ENCODE results near the gene LIN28A.

DNA sequence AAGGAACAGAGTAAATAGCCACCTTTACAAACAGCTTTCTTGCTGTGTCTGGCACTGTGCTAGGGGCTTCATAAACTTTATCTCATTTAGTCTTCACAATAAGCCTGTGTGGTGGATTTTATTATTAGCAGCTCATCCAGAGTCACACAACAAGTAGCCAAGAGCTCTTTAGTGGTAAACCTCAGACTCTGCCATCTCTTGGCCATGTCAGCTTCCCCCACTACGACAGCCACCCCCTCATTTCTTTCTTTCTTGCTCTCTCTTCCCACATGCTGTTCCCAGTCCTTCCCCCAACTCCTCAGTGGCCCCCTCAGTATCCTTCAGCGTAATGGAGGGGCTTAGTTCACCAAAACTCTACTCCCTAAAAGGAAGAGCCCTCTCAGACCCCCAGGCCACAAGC, 36.8 kb upstream of the LIN28A start:
- no peak for TF ChIP-seq CTCF (tag by site-specific recombination; IDR thresholded peaks at IDR 0.05)
- TF ChIP-seq ZNF645 (tag by site-specific recombination; IDR thresholded peaks at IDR 0.05): no peak
- no peak for TF ChIP-seq ZNF211 (tag by site-specific recombination; IDR thresholded peaks at IDR 0.05; ENCODE audit: low read depth)
- no peak for TF ChIP-seq ZBTB1 (tag by site-specific recombination; IDR thresholded peaks at IDR 0.05)
- TF ChIP-seq, protein P1, sequence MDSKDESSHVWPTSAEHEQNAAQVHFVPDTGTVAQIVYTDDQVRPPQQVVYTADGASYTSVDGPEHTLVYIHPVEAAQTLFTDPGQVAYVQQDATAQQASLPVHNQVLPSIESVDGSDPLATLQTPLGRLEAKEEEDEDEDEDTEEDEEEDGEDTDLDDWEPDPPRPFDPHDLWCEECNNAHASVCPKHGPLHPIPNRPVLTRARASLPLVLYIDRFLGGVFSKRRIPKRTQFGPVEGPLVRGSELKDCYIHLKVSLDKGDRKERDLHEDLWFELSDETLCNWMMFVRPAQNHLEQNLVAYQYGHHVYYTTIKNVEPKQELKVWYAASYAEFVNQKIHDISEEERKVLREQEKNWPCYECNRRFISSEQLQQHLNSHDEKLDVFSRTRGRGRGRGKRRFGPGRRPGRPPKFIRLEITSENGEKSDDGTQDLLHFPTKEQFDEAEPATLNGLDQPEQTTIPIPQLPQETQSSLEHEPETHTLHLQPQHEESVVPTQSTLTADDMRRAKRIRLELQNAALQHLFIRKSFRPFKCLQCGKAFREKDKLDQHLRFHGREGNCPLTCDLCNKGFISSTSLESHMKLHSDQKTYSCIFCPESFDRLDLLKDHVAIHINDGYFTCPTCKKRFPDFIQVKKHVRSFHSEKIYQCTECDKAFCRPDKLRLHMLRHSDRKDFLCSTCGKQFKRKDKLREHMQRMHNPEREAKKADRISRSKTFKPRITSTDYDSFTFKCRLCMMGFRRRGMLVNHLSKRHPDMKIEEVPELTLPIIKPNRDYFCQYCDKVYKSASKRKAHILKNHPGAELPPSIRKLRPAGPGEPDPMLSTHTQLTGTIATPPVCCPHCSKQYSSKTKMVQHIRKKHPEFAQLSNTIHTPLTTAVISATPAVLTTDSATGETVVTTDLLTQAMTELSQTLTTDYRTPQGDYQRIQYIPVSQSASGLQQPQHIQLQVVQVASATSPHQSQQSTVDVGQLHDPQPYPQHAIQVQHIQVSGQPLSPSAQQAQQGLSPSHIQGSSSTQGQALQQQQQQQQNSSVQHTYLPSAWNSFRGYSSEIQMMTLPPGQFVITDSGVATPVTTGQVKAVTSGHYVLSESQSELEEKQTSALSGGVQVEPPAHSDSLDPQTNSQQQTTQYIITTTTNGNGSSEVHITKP (tag by site-specific recombination; IDR thresholded peaks at IDR 0.05): no peak

All from HEK293 (cell line).